HG02588 (cell line): ENCODE data around the gene NGB.
"Not testable (repeated sequence)": the region's sequence is repeated elsewhere in the genome, so short reads cannot be mapped to it uniquely, and the experiment has no call there.

ENCODE experiments used
- ATAC-seq: cut with Tn5 transposase; IDR thresholded peaks from one replicate; pipeline ENCODE4 v1.9.1; 2021; ENCODE audit warnings: mild to moderate bottlenecking, moderate library complexity; ENCODE audit not compliant: unreplicated experiment

NGB gene

DNA sequence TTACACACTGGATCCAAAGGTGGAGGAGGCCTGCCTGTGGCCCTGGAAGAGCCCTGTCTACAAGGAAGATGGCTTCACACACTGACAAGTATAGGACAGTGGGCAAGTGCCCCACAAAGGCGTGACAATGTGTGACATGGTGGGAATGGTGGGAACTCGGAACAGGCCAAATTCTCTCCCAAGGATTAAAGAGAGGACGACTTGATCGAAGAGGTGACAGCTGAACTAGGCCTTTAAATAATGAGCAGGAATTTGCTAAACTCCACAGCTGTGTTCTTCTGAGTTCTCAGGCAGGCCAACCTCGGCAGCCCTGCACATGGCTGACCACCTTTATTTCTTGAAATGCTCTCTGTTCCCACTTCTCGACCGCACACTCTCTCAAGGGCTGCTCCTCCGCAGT is 25.9 kb upstream of the NGB start:
- no peak for ATAC-seq

DNA sequence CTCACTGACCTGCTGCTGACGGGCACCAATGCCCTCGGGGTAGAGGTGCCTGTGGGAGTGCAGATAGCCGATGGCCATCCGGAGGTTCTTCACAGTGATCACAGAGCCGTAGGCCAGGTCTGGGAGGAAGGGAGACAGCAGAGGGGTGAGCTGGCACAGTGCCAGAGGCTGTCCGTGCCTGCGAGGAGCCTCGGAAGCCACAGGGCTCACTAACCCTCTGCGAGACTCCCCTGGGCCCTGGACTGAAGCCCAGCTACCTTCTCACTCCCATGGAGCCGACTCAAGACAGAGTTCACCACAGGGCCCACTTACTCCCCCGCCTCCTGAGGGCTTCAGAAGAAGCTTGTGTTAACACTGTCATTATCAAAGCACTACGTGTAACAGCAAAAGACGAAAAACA is 25.1 kb upstream of the NGB start:
- ATAC-seq: no peak

DNA sequence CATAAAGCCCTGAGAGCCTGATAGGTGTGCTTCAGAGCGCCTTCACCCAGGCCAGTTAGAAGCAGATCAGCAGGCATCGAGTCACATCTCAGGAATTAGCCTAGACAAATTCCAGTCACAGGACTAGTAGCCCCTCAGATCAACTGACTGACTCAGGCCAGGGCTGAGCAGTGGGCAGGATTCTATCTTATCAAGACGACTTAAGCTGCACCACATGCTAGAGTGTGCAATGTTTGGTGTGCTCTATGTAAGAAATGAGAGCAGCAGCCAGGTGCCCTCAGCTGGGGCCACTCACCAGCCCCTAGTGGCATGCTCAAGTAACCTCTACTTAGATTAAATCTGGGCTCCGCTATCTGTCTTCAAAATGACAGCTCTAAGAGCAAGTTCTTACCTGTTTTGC is 19.7 kb upstream of the NGB start:
- no peak for ATAC-seq

DNA sequence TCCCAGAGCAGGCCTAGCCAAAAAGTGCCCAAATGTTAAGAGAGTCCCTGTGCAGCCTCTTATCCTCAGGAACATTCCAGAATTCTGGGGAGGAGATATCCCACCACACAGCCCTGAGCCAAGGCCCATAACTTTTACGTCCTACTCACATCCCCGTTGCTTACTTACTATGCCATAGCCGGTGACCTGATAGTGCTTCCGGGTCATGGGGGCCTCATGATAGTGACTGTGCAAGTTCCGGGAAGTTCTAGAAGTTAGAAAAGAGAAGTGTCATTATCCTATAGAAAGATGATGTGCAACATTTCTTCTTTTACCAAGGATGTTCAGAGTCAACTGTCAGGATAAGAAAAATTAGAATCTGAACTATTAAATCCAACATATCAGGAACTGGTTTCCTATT is 15.6 kb upstream of the NGB start:
- no peak for ATAC-seq

GRCh38 chr14:77284466-77284865 is 13.5 kb upstream of the NGB start:
- ATAC-seq: no peak

DNA sequence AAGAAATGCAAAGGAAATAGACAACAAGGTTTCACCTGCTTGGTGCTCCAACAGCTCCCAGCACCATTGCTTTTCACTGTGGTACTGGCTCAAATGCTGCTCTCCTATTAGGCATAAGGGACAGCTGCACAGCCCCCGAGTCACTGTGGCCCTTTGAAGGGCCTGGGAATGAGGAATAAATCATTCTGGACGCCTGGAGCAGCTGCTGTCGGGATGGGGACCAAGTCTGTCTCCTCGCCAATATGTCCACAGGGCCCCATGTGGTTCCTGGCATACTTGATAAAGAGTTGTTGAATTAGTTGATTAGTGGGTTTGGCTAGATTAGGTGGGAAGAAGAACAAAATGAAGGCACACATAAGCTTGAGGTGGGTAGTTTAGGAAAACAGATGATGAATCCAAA is 13.1 kb upstream of the NGB start:
- no peak for ATAC-seq

- no peak for ATAC-seq
Observed at GRCh38 chr14:77281852-77282410, 10.9 kb upstream of the NGB start.

DNA sequence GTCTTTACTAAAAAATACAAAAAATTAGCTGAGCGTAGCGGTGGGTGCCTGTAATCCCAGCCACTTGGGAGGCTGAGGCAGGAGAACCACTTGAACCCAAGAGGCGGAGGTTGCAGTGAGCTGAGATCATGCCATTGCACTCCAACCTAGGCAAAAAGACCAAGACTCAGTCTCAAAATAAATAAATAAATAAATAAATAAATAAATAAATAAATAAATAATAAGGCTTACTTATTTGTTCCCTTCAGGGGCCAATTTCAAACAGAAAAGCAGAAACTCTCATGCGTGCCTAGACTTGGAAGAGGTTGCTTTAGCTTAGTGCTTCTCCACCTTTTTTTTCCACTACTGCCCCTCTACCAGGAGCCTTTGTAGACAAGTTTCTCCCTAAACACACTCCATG is 9.9 kb upstream of the NGB start:
- ATAC-seq: not testable (repeated sequence)

- ATAC-seq: no peak
Observed at GRCh38 chr14:77279719-77280118, 8.7 kb upstream of the NGB start.

DNA sequence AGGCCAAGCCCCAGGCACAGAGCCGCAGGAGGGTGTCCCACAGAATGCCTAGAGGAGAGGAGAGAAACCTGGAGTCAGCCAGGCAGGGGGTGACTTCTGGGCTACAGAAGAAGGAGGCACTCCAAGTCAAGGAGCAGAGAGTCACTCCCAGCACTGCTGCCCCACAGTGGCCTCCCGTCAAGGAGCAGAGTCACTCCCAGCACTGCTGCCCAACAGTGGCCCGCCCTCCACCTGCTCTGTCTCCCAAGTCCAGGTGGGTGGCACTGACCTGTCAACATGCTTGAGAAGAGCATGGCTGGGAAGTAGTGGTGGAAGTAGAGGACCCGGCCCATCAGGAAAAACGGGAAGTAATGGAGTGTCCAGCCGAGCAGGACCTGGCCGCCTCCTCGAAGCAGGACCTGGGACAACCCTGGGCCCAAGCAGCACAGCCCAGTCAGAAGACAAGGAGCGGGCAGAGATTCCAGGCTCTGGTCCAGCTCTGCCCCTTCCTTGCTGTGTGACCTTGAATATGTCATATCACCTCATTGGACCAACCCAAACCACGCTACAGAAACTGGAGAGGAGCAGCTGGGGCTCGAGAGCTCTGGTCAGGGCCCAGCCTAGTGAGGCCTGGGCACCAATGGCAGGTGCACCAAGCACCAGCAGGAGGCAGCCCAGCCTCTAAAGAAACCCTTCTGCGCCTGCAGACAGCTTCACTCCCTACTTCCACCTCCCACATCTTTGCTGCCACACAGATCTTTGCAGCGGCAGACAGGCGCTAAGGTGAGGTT is 7.6 kb upstream of the NGB start:
- no peak for ATAC-seq

DNA sequence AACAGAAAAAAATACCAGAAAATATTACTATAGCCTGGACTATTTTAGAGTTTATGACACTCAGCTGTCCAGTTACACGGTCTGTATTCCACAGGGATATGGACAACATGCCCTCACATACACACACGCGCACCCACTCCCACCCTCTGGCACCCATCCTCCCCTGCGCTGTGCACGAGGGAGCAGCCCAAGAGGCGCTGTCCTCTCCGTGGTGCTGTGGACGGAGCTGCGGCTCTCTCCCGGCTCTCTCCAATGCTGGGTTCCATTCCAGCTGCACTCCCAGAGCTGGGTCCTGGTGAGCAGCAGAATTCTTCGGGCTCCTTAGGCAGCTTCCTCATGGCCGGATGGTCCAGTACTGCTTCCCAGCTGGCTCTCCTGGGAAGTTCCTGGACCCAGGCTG is 6.0 kb upstream of the NGB start:
- ATAC-seq: no peak

- ATAC-seq: no peak
Observed at GRCh38 chr14:77276295-77276935, 5.4 kb upstream of the NGB start.

- ATAC-seq: no peak
Observed at GRCh38 chr14:77275601-77276017, 4.6 kb upstream of the NGB start.

GRCh38 chr14:77275041-77275580 is 4.1 kb upstream of the NGB start:
- ATAC-seq: no peak

GRCh38 chr14:77273796-77274195 is 2.8 kb upstream of the NGB start:
- ATAC-seq: no peak

- no peak for ATAC-seq
Observed at GRCh38 chr14:77272261-77272660, 1.3 kb upstream of the NGB start.

DNA sequence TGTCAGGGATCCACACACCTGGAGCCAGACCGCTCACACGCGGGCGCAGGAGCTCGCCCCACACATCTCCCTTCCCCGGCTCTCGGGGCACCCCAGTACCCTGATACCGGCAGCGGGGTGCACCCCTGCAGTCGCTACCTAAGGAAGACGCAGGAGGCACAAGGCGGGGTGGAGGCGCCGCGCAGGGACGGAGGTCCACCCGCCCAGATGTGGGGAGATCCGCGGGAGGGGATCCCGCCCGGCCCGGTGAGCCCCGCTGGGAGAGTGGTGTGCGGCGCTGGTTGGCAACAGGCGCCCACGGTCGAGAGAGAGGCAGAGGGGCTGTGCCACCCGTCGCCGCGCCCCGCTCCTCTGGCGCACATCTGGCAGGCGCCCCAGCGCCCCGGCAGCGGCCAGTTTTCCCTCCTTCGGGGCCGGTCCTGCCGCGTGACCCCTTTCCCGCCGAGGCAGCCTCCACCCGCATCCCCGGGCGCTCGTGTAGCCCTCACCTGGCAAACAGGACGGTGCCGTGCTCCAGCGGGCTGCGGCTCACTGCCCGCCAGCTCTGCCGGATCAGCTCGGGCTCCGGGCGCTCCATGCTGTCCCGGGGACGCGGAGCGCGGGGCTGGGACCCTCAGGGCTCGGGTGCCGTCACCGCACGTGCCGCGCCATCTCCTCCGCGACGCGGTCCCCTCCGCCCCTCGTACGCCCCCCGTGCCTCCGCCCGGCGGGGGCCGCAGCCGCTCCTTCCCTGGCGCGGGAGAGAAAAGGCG is 469 bp downstream of the NGB start:
- ATAC-seq: no peak

GRCh38 chr14:77268989-77269600 is 1.9 kb downstream of the NGB start:
- no peak for ATAC-seq

DNA sequence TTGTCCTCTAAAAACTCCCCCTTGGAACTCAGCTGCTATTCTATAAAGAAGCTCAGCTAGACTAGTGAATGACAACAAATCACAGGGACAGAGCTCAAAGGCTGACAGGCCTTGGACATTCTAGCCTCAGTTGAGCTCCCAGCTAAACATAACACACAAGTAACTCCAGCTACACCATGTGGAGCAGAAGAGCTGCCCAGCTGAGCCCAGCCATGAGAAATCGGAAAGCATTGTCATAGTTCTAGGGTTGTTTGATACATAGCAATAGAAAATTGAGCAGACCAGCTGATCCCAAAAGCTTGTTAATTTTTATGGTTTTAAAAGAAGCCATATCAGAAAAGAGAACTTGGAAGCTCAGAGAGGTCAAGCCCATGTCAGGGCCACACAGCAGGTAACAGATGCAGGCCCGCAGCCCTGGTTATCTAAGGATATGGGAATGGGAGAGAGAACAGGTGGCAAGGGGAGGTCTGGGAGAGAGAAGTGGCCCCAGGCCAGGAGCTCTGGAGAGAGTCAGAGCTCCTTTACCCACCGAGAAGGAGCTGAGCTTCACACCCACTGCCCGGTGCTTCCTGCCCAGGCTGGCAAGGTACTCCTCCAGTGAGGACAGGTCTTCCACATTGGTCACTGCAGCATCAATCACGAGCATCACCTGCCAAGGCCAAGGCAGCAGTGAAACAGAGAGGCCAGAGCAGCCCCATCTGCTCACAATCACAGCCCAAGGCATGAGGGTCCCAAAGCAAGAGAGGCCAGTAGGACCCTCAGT is 2.9 kb downstream of the NGB start:
- ATAC-seq: no peak

DNA sequence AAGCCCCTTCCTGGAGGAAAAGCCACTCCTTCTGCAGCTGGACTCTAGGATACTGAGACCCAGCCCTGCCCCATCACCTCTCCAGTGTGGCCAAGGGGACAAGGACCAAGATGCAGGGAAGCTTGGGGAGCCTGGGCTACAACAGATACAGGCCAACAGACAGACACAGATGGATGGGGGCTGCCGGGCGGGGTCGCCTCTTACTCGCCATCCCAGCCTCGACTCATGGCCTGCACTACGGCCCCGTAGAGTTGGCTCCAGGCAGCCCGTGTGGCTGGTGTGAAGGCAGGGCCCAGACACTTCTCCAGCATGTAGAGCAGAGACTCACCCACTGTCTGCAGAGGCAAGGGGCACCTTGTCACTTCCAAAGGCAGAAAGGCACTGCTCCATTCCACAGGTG is 4.7 kb downstream of the NGB start:
- ATAC-seq: no peak
